Keratinocyte (primary cell): ENCODE results near the gene LANCL2. TPM values are rescaled to one million over a fixed set of nuclear protein-coding genes. Genes with fewer than 3 reads are reported as not detected.

ENCODE experiments used
- DNase-seq: peaks from one replicate; pipeline ENCODE4 v3.0.0-alpha.2; 2011; ENCODE audit warnings: low read depth, missing footprints, low spot score
- FAIRE-seq: peaks from 2 replicates; lab custom pipeline; 2011; peaks lifted over from hg19 to GRCh38; lab: Jason Lieb, UNC
- H2AFZ ChIP-seq: 2 replicates; pipeline ENCODE4 v1.6.0; 2012; ENCODE audit warnings: low read length, control low read depth, inconsistent platforms; ENCODE audit not compliant: control insufficient read depth
- H3K27ac ChIP-seq: 2 replicates; pipeline ENCODE4 v1.5.1; 2011; ENCODE audit warnings: low read length; ENCODE audit not compliant: control insufficient read depth, insufficient read depth
- H3K27me3 ChIP-seq: 3 replicates; pipeline ENCODE4 v1.6.0; 2011; ENCODE audit warnings: low read length; ENCODE audit not compliant: control insufficient read depth, insufficient read depth; ENCODE audit errors: extremely low read depth
- H3K36me3 ChIP-seq, 2 experiments: 2 replicates in 1 of 2; 3 replicates in 1 of 2; pipeline ENCODE4 v1.5.1; 2011; ENCODE audit warnings: low read length in 2 of 2, mild to moderate bottlenecking in 1 of 2; ENCODE audit not compliant: control insufficient read depth in 2 of 2, insufficient read depth in 2 of 2; ENCODE audit errors: extremely low read depth in 1 of 2
- H3K4me1 ChIP-seq: 3 replicates; pipeline ENCODE4 v1.5.1; 2011; ENCODE audit warnings: low read length; ENCODE audit not compliant: control insufficient read depth, insufficient read depth; ENCODE audit errors: extremely low read depth
- H3K4me2 ChIP-seq: 3 replicates; pipeline ENCODE4 v1.6.0; 2011; ENCODE audit warnings: low read depth, low read length; ENCODE audit not compliant: control insufficient read depth, insufficient read depth; ENCODE audit errors: extremely low read depth
- H3K4me3 ChIP-seq, 3 experiments: fragments of 200-600 bp in 1 of 3; sonication (generic) in 1 of 3; 2 replicates in 2 of 3; 3 replicates in 1 of 3; pipeline ENCODE4 v1.5.1; 2011 to 2016; ENCODE audit warnings: low read length in 3 of 3, mild to moderate bottlenecking in 3 of 3, control low read depth in 2 of 3, inconsistent platforms in 1 of 3, low read depth in 1 of 3, mixed read lengths in 1 of 3, mixed run types in 1 of 3, moderate library complexity in 1 of 3; ENCODE audit not compliant: control insufficient read depth in 2 of 3, insufficient read depth in 2 of 3; ENCODE audit errors: extremely low read depth in 1 of 3
- H3K79me2 ChIP-seq: 2 replicates; pipeline ENCODE4 v1.6.0; 2012; ENCODE audit warnings: low read length; ENCODE audit not compliant: control insufficient read depth, insufficient read depth
- H3K9ac ChIP-seq: 3 replicates; pipeline ENCODE4 v1.6.0; 2011; ENCODE audit warnings: low read length; ENCODE audit not compliant: control insufficient read depth, insufficient read depth; ENCODE audit errors: extremely low read depth
- H3K9me1 ChIP-seq: 3 replicates; pipeline ENCODE4 v1.6.0; 2011; ENCODE audit warnings: low read length; ENCODE audit not compliant: control insufficient read depth, insufficient read depth; ENCODE audit errors: extremely low read depth
- H3K9me3 ChIP-seq: 2 replicates; pipeline ENCODE4 v1.5.1; 2012; ENCODE audit warnings: low read depth, low read length; ENCODE audit not compliant: control insufficient read depth
- H4K20me1 ChIP-seq: 3 replicates; pipeline ENCODE4 v1.6.0; 2011; ENCODE audit warnings: low read length; ENCODE audit not compliant: control insufficient read depth, insufficient read depth; ENCODE audit errors: extremely low read depth
- CTCF ChIP-seq, 3 experiments: IDR thresholded peaks in 1 of 3; conservative IDR thresholded peaks in 1 of 3; optimal IDR thresholded peaks in 1 of 3; 2 replicates in 2 of 3; 3 replicates in 1 of 3; pipeline versions ENCODE3 to v1.5.1; 2011; ENCODE audit warnings: low read length in 3 of 3, mild to moderate bottlenecking in 3 of 3, moderate library complexity in 2 of 3, control low read depth in 1 of 3, inconsistent platforms in 1 of 3; ENCODE audit not compliant: insufficient read depth in 2 of 3; ENCODE audit errors: extremely low read depth in 1 of 3
- EZH2 ChIP-seq: IDR thresholded peaks from one replicate; pipeline ENCODE4 v1.6.1; 2012; ENCODE audit warnings: inconsistent platforms, mild to moderate bottlenecking, low read length, moderate library complexity
- dilution Hi-C: fragments of 300-500 bp; cut with MboI; formaldehyde crosslinking; loops from one replicate; pipeline ENCODE4 v1.7.0; 2020; ENCODE audit warnings: low sequenced_read_pairs; ENCODE audit not compliant: extremely low pct_ligation_motif_present
- polyA plus RNA-seq, 5 experiments: library from polyadenylated mRNA; depleted of rRNA in 3 of 5; stranded (reverse) in 3 of 5; stranded (forward) in 1 of 5; unstranded in 1 of 5; fragments of >200 nt; gene quantifications; 1 replicate in 1 of 5; 2 replicates in 3 of 5; 3 replicates in 1 of 5; pipeline versions ENCODE4 v1.2.1 to v1.2.3, GENCODE V29; 2011 to 2012; ENCODE audit warnings: missing spikeins in 2 of 5, low read depth in 1 of 5, low replicate concordance in 1 of 5

The LANCL2 gene
- polyA plus RNA-seq, 1 donor (not counting 4 experiments of a cell fraction or from before 2014, with no cell fraction given): 14.5 TPM

- no peaks in the 10 kb centered on the region for H3K79me2 ChIP-seq
- TF ChIP-seq CTCF (optimal IDR thresholded peaks at IDR 0.05 in 1 of 3, IDR thresholded peaks at IDR 0.05 in 1 of 3, conservative IDR thresholded peaks at IDR 0.05 in 1 of 3; ENCODE audit: extremely low read depth in 1 of 3, insufficient read depth in 2 of 3, low read length in 3 of 3): no peak
- TF ChIP-seq EZH2: no peak
- dilution Hi-C loops: loop anchor here (25.0 kb wide), 1 partner anchor 137 kb away; no protein-coding TSS in a partner anchor
- H3K4me2 ChIP-seq: no peak overlapping the region
- no peaks in the 10 kb centered on the region for H3K9me1 ChIP-seq
- H4K20me1 ChIP-seq: no peaks in the 10 kb centered on the region
- no peak for FAIRE-seq
- H3K27ac ChIP-seq: no peak overlapping the region
- DNase-seq: no peak
- peaks cover 5 to 8% of the 10 kb centered on the region in 2 experiments for H3K36me3 ChIP-seq
- no peaks in the 10 kb centered on the region for H3K4me1 ChIP-seq
- H2AFZ ChIP-seq: no peak overlapping the region
- H3K27me3 ChIP-seq: no peaks in the 10 kb centered on the region
- no peak overlapping the region for H3K4me3 ChIP-seq
- H3K9ac ChIP-seq: no peak overlapping the region
- no peaks in the 10 kb centered on the region for H3K9me3 ChIP-seq
Measured at GRCh38 chr7:55423891-55424290, 58.8 kb downstream of the LANCL2 start.

- no peak overlapping the region for H2AFZ ChIP-seq
- no peak overlapping the region for H3K9ac ChIP-seq
- TF ChIP-seq EZH2: no peak
- TF ChIP-seq CTCF (optimal IDR thresholded peaks at IDR 0.05 in 1 of 3, IDR thresholded peaks at IDR 0.05 in 1 of 3, conservative IDR thresholded peaks at IDR 0.05 in 1 of 3; ENCODE audit: extremely low read depth in 1 of 3, insufficient read depth in 2 of 3, low read length in 3 of 3): no peak
- H3K27ac ChIP-seq: no peak overlapping the region
- no peaks in the 10 kb centered on the region for H3K79me2 ChIP-seq
- peaks cover 5 to 8% of the 10 kb centered on the region in 2 experiments for H3K36me3 ChIP-seq
- H3K4me3 ChIP-seq: no peak overlapping the region
- no peak for DNase-seq
- dilution Hi-C loops: no loop called here
- no peaks in the 10 kb centered on the region for H4K20me1 ChIP-seq
- no peaks in the 10 kb centered on the region for H3K9me1 ChIP-seq
- no peaks in the 10 kb centered on the region for H3K9me3 ChIP-seq
- no peak for FAIRE-seq
- H3K4me1 ChIP-seq: no peaks in the 10 kb centered on the region
- H3K4me2 ChIP-seq: no peak overlapping the region
- H3K27me3 ChIP-seq: no peaks in the 10 kb centered on the region
Measured at GRCh38 chr7:55425141-55425752, 60.1 kb downstream of the LANCL2 start.
